Ammon's horn (tissue), 1 donor: ENCODE data around the gene DGKG.

Experiments
- DNase-seq: peaks from one replicate; pipeline ENCODE4 v3.0.0-alpha.2; 2016; ENCODE audit warnings: low spot score

DGKG gene

GRCh38 chr3:186173224-186173815, 188.7 kb downstream of the DGKG start:
- DNase-seq, result no peak

- DNase-seq, result no peak
These were observed 189.7 kb downstream of the DGKG start for GRCh38 chr3:186172353-186172752.

- no peak for DNase-seq
These were observed 190.5 kb downstream of the DGKG start for GRCh38 chr3:186171521-186171920.

- no peak for DNase-seq
These were observed 191.5 kb downstream of the DGKG start for GRCh38 chr3:186170516-186170915.

- no peak for DNase-seq
These were observed 192.7 kb downstream of the DGKG start for GRCh38 chr3:186169379-186169778.

GRCh38 chr3:186168976-186169375, 193.1 kb downstream of the DGKG start:
- DNase-seq, result no peak

- DNase-seq, result no peak
These were observed 194.2 kb downstream of the DGKG start for GRCh38 chr3:186167646-186168395.

GRCh38 chr3:186166491-186167288, 195.3 kb downstream of the DGKG start:
- no peak for DNase-seq

GRCh38 chr3:186166036-186166435, 196.0 kb downstream of the DGKG start:
- no peak for DNase-seq

GRCh38 chr3:186165331-186165730, 196.7 kb downstream of the DGKG start:
- DNase-seq, result no peak

- DNase-seq, result no peak
These were observed 197.3 kb downstream of the DGKG start for GRCh38 chr3:186164696-186165095.

- DNase-seq, result peak; percentile 73
These were observed 199.8 kb downstream of the DGKG start for GRCh38 chr3:186162221-186162620.

GRCh38 chr3:186160691-186161243, 201.3 kb downstream of the DGKG start:
- DNase-seq, result no peak

GRCh38 chr3:186154641-186155040, 207.4 kb downstream of the DGKG start:
- DNase-seq, result no peak

GRCh38 chr3:186152889-186153292, 209.1 kb downstream of the DGKG start:
- no peak for DNase-seq

- DNase-seq, result no peak
These were observed 209.7 kb downstream of the DGKG start for GRCh38 chr3:186152361-186152798.

GRCh38 chr3:186151077-186151971, 210.7 kb downstream of the DGKG start:
- no peak for DNase-seq

GRCh38 chr3:186150041-186150830, 211.8 kb downstream of the DGKG start:
- no peak for DNase-seq

GRCh38 chr3:186149319-186149960, 212.6 kb downstream of the DGKG start:
- DNase-seq, result no peak

GRCh38 chr3:186144257-186144656, 217.8 kb downstream of the DGKG start:
- no peak for DNase-seq
